ENCODE data around the gene PLXNA4. TPM values are rescaled to one million over a fixed set of nuclear protein-coding genes. Genes with fewer than 3 reads are reported as not detected.

Gene PLXNA4
- polyA plus RNA-seq, 3 donors, result 12.1 to 14.9 (median 14.6) TPM

DNA sequence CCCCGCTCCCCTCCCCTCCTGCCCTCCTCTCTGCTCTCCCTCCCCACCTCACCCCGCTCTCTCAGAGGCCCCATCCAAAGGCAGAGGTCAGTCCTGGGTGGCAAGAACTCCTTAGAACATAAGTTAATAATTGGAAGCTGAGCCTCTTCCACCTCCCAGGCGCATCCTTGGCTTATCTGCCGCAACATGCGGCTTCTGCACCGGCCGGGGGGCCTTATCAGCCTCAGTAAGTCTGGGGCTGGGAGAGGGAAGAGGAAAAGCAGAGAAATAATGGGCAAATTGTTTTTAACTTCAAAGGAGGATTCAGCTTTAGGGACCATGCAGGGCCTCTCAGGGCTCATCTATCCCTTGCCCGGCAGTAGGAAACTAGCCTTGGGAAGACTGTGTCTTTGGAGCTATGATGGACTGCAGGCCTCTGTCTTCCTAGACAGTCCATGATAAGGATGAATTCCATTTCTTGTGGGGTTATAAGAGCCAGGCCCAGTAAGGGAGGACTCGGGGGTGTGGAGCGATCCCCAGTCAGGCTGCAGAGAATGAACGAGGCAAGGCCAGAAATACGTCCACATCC lies 411.6 kb downstream of the PLXNA4 start:
- DNase-seq (ENCODE audit: extremely low read depth in 1 of 11, low read depth in 9 of 11, low spot score in 4 of 11), result no peak

DNA sequence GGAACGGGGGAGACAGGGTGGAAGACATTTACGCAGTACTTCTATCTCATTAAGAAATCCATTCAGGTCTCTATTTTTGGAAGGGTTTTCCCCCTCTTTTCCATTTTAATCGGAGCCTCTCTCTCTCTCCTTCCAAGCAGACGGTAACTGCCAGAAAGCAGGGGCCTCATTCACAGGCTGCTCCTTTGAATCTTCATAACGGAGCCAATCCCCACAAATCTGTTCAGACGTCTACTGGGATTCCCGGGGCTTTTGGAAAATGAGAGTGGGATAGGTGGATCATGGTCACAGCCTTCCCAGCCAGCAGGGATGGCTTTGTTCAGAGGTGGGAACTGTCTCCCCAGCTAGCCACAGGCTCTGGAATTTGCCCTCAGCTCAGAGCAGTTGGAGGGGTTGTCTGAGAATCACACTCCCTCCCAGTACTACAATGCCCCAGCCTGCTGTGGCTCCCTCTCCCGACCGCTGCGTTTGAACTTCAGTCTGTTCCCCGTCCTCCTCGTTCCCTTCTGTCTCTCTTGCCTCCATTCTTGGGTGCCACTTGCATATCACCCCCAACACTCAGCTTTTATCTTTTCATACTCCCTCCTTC lies 413.6 kb downstream of the PLXNA4 start:
- DNase-seq (ENCODE audit: extremely low read depth in 1 of 11, low read depth in 9 of 11, low spot score in 4 of 11), result no peak

DNA sequence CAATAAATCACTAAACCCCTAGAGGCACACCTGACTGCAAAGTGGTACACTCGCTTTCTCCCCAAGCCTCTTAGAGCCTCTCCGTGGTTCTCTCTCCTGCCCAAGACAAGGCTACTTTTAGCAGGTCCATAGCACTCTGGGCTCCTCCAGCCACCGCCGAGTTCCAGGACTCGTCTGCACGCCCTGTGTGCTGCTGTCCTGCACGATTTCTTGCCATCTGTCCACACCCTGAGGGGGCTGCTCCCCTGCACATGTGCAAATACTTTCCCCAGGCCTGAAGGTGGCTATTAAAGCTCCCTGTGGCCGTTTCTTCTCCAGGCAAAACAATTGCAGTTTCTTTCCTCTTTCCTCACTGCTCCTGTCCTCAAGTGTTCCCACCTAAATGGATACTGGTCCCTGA lies 414.3 kb downstream of the PLXNA4 start:
- DNase-seq (ENCODE audit: extremely low read depth in 1 of 11, low read depth in 9 of 11, low spot score in 4 of 11), result no peak

DNA sequence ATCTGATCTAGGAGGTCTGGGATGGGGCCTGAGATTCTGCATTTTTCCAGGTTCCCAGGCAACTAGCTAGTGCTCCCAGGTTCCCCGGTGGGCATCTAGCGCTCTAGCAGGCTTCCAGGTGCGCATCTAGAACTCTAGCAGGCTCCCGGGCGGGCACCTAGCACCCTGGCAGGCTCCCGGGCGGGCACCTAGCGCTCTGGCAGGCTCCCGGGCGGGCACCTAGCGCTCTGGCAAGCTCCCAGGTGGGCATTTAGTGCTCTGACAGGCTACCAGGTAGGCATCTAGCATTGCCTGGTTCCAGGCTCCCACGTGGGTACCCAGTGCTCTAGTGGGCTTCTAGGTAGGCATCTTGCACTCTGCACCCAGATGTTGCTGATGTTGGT lies 414.7 kb downstream of the PLXNA4 start:
- DNase-seq (ENCODE audit: extremely low read depth in 1 of 11, low read depth in 9 of 11, low spot score in 4 of 11), result no peak

DNA sequence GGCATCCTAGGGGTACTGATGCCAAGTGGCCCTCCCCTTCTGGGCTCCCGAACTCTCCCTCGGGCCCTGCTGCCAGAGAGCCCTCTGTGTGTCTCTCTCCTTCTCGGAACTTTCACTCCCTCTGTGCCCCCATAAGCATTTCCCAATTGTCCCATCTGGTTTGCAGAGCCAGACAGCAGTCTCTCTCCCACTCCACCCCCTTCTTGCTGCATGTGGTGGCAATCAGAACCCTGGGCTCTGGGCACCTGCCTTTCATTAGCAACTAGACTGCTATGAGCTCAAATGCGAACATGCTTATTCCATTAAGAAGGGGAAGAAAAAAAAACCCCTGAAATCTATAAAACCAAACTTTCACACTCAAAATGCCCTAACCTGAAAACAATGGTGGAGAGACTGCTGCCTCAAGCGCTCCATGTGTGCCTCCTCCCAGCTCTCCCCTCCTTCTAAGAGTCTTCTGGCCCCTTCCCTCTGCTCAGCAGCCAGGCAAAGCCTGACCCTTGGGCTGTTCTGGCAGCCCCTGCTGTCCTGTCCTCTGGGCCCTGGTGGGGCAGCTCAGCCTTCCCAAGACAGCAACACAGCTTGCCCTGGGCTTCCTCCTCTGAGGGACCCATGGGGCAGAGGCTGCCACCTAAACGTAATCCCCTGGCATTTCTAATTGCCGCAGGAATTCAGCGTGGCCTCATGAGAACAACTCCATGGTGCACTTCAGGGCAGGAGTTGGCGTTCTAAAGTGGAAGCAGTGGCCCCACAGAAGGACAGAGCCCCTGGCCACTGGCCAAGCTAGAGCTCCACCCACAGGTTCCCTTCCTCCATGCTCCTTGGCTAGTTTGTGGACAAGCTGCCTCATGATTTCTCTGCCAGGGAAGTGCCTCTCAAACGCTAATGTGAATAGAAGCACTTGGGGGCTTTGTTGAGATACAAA lies 415.4 kb downstream of the PLXNA4 start:
- peak in 5 of 11 donors; percentile 5 to 18 (median 13) for DNase-seq (ENCODE audit: extremely low read depth in 1 of 11, low read depth in 9 of 11, low spot score in 4 of 11)

DNA sequence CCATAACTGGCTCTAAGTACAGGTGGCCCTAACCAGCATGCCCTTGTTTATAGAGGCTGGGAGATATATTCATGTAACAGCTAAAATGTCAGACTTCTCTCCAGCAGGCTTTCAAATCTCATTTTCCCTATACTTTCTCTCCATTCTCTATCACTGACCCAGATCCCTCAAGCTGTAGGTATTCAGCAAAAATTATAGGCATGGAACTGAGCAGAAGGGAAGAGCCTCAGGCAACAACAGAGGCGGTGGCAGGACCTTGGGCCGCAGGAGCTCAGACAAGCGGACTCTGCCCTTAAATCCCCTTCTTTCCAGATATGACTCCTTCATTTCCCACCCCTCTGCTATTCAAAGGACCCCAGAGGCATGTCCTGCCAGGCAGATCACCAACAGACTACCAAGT lies 417.4 kb downstream of the PLXNA4 start:
- DNase-seq (ENCODE audit: extremely low read depth in 1 of 11, low read depth in 9 of 11, low spot score in 4 of 11), result no peak

DNA sequence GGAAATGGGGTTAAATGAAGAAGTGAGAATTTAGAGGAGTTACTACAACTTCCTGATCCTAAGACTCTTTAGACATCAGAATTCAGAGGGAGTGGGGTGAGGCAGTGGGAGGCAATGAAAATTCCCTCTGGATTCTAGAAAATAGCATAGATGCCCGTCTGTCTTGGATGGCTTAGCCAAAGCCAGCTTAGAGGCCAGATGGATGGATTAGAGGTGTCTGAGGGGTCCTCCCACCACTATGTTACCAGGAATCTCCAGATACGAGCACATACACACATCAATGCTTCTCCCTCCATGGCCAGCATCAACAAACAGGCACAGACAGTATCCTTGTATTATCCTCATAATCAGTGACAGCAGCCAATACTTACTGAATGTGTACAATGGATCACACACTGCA lies 418.1 kb downstream of the PLXNA4 start:
- DNase-seq (ENCODE audit: extremely low read depth in 1 of 11, low read depth in 9 of 11, low spot score in 4 of 11), result no peak

DNA sequence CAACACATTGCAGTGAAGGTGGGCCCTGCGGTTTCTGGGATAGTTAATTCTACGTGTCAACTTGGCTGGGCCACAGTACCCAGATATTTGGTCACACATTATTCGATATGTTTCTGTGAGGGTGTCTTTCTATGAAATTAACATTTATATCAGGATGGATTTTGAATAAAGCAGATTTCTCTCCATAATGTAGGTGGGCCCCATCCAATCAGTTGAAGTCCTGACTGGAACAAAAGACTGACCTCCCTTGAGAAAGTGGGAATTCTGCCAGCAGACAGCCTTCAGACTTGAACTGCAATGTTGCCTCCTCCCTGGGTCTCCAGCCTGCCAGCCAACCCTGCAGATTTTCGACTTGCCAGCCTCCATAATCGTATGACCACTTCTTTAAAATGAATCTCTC lies 420.6 kb downstream of the PLXNA4 start:
- DNase-seq (ENCODE audit: extremely low read depth in 1 of 11, low read depth in 9 of 11, low spot score in 4 of 11), result no peak

DNA sequence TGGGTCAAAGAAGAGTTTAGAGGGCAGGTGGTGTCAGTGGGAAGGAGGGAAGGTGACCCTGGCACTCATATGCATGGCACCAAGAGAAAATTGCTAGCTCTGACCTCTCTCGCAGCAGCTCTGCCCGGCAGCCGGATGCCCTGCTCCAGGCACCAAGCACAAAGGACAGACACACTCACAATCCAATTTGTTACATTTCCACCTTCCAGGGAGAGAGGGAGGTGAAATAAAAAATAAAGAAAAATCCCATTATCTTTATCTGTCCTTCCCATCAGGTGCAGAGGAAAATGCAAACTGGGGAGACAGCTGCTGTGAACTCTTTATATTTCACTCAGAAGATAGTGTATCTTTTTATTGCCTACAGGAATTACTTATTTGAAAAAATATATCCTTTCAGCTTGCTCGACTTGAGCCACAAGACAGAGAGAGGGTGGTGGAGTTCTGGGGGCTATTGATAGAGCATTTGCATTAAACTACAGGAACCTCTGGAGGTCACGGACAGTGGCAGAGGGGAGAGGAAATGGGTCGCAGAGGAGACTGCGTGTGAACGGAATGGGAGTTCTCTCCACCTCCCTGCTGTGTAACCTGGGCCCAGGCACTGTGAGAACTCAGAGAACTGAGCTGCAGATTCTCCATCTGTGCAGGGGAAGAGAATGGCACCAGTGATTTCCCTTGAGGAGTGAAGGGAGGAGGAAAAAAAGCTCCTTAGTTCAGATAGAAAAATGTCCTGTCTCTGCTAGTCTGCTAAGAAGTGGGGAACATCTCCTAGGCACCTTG lies 421.4 kb downstream of the PLXNA4 start:
- no peak for DNase-seq (ENCODE audit: extremely low read depth in 1 of 11, low read depth in 9 of 11, low spot score in 4 of 11)

DNA sequence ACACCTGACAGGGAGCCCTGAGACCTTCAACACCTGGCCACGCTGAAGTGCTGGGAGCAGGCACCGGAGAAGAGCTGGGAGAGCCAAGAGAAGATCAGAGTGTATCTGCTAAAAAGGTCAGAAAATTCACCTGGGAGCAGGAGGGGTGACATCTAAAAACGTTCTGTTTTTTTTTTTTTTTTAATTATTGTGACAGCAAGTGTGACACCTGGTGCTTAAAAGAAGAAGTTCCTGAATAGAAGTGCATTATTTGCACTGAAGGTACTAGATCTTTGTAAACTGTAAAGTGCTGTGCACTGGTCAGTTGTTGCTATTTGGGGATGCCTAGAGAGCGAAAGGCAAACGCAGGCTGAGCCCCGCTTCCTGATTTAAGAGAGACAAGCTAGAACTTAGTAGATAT lies 422.0 kb downstream of the PLXNA4 start:
- DNase-seq (ENCODE audit: extremely low read depth in 1 of 11, low read depth in 9 of 11, low spot score in 4 of 11), result no peak

DNA sequence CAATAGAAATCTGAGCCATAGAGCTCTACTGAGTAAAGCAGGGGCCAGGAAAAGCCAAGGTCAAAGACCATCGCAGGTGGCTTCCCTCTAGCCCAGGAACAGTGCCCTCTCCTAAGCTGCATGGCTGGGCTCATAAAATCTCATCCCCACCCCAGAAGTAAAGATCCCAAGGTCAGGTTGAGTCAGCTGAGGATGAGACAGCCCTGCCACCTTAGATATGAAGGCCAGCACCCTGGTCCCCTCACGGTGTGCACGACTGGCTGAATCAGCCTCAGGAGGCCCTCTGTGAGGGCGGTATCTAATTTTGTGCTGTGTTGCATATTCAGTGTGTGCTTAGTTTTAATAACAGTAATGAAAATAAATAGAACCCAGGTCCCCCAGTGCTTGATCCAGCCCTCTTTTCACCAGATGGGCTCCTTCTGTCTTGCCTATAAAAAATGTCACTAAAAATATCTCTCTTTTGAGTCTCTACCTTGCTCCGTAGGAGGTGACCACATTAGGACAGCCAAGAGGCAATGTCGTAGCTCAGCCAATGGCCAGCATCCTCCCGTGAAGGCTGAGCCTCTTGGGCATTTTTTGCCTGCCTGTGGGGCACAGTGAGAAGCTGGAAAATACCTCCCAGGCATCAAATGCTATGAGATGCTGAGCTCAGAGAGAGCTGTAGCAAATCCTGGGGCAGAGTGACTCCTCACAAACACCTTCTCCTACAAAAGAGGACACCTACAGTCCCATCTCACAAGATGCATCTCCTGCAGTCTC lies 424.0 kb downstream of the PLXNA4 start:
- DNase-seq (ENCODE audit: extremely low read depth in 1 of 11, low read depth in 9 of 11, low spot score in 4 of 11), result no peak

DNA sequence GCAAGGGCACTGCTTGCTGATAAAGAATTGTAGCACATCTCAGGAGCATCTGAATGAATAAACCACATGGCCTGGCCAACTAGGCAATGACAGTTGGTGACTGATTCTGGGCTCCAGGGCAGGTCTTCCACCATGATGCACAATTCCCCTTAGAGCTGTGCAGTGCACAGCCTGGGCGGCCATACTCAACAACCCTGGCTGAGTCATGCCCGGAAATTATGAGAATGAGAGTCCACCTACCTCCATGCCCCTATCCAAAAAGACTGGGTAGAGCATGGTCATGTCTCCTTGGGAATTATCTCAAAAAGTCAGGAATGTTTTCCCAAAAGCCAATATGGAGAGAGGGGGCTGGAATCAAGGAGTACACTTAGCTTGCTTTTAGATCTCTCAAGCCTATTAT lies 425.6 kb downstream of the PLXNA4 start:
- no peak for DNase-seq (ENCODE audit: extremely low read depth in 1 of 11, low read depth in 9 of 11, low spot score in 4 of 11)

DNA sequence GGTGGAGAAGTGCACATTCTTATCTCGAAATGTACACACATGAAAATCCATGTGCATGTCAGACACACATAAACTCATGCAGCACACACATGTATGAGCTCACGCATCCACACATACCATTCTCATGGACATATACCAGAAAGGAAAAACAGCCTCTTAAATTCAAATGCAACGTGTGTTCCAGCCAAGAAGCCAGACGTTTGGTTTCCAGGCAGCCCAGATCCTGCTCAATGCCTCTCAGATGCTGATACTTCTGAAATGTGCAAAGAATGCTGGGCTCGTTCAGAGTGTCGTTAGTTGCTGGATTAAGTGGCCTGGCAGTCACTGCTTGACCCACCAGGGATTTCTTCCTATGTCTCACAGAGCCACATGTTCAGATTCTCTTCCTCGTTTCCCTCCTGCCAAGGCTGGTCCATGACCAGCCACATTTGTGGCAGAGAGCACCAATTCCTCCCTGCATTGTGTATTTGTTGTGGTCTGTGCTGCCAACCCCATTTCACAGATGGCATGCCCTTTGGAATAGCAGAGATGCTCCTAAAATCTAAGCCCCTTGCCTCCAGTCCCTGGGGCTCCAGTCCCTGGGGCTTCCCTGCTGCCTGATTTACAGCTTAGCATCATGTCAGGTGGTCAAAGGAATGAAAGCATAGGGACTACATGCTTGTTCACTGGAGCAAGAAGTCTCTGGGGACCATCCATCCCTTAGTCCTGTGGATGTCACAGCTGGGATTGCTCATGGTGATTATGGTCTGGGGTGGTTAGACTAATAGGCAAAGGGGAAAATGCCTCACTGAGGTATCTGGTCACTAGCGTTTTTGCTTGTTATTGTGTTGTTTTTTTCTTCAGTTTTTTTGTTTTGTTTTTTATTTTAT lies 426.6 kb downstream of the PLXNA4 start:
- no peak for DNase-seq (ENCODE audit: extremely low read depth in 1 of 11, low read depth in 9 of 11, low spot score in 4 of 11)

DNA sequence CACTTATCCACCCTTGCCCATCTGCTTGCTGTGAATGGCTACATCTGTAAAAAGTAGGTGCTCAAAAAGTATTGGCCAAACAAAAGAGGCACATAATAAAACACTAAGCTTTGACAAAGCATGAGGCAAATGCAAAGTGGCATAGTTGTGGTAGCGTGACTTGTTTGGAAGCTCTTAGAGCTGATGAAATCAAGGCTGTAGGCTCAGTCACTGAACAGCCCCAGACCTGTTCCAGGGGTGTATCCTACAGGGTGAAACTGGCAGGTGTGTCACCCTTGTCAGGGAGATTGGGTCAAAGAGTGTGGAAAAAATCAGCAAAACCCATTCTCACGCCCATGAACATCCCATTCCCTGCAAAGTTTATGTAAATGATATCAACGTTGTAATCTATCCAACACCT lies 427.4 kb downstream of the PLXNA4 start:
- DNase-seq (ENCODE audit: extremely low read depth in 1 of 11, low read depth in 9 of 11, low spot score in 4 of 11), result no peak

DNA sequence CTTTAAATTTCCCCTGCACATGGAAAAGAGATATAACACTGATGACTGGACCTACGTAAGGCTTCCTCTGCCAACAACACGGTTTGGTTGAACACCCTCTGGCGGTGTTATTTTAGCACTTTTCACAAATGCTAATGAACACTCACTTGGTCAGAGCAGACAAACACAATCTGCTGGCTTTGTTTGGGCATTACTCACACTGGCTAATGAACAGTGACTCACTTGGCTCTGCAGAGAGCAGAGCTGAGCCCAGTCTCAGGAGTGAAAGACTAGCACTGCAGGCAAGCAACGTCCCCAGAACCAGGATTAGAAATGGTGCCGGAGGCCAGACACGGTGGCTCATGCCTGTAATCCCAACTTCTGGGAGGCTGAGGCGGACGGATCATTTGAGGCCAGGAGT lies 430.8 kb downstream of the PLXNA4 start:
- no peak for DNase-seq (ENCODE audit: extremely low read depth in 1 of 11, low read depth in 9 of 11, low spot score in 4 of 11)

DNA sequence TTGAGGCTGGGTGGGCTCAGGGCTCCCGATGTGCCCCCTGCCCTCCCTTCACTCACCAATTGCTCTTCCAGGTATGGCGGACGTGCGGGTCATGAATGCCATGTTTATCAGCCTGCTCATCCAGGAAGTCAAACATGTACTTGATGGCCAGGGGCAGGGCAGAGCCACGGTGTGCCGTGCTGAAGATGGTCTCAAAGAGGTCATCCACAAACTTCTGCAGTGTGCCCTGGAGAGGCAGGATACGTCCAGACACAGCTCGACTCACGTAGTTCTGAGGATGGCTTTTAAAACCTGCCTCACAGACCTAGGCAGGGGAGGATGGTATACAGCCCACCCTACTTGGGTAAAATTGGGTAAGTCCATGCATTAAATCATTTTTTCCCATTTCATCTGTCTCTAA lies 431.2 kb downstream of the PLXNA4 start:
- DNase-seq (ENCODE audit: extremely low read depth in 1 of 11, low read depth in 9 of 11, low spot score in 4 of 11), result no peak

DNA sequence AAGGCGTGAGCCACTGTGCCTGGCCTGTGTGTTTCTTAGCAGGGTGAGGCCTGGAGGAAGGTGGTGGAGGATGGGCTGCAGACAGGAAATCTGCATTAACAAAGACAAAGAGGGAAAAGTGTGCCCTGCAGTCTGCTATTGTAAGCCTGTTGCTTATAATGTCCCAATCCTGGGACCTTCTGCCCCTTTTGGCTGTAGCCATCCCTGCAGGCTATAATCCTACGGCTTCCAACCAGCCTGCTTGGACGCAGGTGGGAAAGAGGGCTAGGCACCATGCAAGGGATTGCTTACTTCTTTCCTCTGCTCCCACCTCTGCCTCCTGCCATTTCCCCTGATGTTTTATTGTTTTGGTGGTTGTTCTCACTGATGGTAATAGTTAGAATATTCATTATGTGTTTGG lies 434.3 kb downstream of the PLXNA4 start:
- DNase-seq (ENCODE audit: extremely low read depth in 1 of 11, low read depth in 9 of 11, low spot score in 4 of 11), result no peak

DNA sequence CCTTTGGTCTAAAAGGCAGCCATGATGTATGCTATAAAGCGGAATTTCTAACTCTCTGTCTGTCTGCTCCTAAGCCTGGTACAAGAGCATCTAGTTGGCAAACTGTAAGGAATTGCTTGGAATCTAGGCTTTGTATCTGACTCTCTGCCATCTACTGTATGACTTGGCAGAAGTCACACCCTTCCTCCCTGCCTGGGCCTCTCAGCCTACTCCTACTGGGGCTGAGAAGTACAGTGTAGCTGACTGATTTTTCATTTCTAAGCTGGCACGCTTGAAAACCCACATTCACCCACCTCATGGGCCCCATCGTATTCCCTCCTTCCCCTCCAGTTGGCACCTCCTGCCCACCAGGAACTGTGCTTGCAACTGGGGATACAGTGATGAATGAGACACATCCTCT lies 435.2 kb downstream of the PLXNA4 start:
- DNase-seq (ENCODE audit: extremely low read depth in 1 of 11, low read depth in 9 of 11, low spot score in 4 of 11), result no peak

Data from renal cortex interstitium (tissue), 11 donors.